Amniotic stem cell (primary cell): ENCODE measurements around the gene RAB11FIP4.
"Not testable (repeated sequence)": the region's sequence is repeated elsewhere in the genome, so short reads cannot be mapped to it uniquely, and the experiment has no call there.

ENCODE experiments used
- DNase-seq: peaks from one replicate; lab custom pipeline; 2025; lab: John Stamatoyannopoulos, UW

The RAB11FIP4 gene

DNA sequence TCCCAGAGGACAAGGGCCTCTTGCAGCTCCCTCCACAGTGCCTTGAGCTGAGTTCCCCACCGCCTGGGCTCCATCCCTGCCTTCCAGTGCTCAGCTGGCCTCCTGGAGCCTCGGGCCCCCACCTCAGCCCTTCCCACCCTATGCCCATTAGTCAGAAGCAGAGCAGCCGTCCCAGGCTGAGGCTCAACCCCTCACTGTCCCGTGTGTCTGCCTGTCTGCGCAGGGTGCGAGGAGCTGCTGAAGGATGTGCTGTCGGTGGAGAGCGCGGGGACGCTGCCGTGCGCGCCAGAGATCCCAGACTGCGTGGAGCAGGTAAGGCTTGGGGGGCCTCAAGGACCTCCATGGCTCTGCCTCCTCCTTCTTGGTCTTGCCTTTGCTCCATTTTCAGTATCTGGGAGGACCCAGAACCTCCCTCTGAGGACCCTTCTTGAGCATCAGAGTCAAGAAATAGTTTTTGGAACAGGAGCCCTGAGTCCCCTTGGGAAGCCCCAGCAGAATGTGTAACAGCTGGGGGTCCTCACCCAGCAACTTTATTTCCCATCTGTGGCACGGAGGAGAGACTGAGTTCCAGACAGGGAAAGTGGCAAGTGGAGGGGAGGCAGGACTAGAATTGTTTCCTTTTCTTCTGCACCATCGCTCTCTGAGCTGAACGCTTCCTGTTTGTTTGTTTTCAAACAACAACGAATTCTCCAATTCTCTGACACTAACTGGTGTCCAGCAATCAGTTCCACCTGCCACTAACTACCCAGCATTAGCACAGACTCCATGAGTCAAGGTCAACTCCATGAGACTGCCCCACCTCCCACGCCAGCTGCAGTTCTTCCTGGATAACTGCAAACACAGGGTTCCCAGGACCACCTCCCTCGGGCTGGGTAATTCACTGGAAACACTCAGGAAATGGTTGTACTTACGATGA, 42.6 kb downstream of the RAB11FIP4 start:
- DNase-seq, result no peak

DNA sequence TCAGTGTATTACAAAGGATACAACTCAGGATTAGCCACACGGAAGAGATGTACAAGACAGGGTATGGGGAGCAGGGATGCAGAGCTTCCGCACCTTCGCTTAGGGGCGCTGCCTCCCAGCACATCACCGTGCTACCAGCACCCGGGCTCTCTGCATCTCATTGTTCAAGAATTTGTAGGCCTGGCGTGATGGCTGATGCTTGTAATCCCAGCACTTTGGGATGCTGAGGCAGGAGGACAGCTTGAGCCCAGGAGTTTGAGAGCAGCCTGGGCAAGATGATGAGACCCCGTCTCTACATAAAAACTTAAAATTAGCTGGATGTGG, 43.2 kb downstream of the RAB11FIP4 start:
- DNase-seq, result no peak

DNA sequence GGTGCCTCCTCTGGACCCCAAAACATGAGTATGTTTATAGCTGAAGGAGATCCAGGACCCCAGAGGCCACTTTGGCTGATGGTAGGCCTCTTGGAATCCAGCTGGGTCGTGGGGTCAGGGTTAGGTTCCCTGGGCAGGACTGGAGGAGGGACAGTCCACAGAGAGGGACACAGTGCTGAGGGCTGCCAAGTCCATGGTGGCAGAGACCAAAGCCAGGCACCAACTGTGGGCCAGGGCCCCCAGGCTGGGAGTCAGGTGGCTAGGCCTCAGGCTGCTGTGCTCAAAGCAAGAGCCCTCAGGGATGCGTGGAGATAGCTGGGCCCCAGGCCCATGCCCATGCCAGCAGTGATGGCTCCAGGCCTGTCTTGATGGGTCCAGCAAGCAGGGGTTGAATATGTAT, 44.1 kb downstream of the RAB11FIP4 start:
- DNase-seq, result no peak

DNA sequence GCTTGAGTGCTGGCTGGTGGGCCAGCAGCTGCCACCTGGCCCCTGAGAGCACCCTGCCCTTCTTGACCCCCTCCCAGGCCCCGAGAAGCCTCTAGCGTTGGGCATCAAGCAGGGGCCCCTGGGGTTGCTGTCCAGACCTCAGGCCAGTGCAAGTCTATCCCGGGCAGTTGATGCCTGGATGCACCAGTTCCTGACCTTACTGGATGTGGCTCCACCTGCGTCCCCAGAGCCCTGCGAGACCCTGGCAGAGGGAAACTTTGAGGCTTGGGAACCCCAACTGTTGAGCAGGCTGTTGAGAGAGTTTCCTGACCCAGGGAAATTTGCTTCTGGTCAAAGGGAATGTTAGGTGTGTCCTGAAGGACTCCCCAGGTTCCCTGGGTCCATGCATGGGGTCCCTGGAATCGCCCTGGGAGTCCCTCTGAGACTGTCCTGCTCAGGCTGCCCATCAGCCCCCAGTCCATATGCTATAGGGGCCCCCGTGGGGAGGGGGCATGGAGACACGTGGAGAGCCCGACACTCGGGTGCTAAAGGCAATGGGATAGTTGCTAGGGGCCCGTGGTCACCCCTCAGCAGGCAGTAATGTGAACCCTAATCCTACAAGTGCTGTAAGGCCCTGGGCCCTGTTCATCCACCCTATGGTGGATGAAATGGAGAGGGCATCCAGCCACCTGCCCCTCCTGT, 46.4 kb downstream of the RAB11FIP4 start:
- DNase-seq, result no peak

DNA sequence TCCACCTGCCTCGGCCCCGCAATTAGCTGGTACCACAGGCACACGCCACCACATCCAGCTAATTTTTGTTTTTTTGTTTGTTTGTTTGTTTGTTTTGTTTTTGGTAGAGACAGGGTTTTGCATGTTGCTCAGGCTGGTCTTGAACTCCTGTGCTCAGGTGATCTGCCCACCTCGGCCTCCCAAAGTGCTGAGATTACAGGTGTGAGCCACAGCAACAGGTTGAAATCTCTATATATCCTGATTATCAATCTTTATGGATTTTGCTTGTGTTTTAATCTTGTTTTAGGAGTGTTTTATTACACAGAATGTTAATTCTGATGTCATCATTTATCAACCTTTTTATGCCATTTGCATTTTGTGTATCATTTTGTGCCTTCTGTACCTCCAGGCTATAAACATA, 48.2 kb downstream of the RAB11FIP4 start:
- no peak for DNase-seq

DNA sequence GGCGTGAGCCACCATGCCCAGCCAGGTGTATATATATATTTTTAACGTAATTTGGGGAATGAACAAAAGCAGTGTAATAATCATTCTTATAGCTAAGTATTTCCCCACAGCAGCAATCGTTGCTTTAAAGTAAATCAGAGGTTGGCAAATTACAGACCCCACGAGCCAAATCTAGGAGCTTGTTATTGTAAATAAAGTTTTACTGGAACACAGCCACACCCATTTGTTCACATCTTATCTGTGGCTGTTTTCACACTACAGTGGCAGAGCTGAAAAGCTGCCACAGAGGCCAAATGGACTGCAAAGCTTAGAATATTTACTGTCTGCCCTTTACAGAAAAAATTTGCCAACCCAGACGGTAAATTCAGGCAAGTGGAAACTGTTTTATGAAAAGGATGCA, 50.8 kb downstream of the RAB11FIP4 start:
- DNase-seq, result no peak

DNA sequence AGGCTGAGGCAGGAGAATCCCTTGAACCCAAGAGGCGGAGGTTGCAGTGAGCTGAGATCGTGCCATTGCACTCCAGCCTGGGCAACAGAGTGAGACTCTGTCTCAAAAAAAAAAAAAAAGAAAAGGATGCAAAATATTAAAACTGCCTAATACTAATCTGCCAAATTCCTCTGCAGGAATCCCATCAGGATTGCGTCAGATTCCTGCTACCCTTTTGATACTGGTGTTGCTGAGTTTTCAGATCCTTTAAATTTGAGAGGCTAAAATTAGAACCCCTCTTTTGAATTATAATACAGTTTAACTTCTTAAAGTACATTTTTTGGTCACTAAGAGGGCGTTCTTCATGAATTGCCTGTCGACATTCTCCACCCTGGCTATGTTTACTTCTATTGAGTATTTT, 51.4 kb downstream of the RAB11FIP4 start:
- not testable (repeated sequence) for DNase-seq

DNA sequence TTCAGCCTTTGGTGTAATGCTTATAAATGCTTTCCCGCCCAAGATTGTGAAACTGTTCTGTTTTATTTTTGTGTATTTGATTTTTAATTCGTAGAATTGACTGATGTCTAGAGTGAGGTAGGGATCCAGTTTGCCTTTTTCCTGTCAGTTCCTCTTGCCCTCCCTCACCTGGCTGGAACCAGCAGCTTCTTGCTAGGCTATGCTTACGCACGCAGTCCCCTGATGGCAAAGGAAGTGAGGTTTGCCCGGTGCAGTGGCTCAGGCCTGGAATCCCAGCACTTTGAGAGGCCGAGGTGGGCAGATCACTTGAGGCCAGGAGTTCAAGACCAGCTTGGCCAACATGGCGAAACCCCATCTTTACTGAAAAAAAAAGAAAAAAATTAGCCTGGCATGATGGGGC, 51.9 kb downstream of the RAB11FIP4 start:
- no peak for DNase-seq

DNA sequence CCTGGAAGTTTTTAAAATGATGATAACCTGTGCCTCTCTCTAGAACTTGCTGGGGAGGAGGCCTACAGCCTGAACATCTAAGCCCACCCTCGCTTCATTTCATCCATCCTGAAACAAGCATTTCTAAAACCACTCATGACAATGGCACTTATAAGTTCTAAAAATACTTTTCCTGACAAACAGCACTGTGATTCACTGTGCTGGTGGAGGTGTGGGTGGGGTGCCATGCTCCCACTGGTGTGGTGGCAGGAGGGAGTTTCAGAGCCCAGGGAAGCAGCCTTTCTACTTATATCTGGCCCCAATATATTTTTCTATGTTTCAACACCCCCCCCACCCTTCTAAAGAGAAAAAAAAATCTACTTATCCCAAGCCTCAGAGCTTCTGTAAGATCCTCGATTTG, 52.6 kb downstream of the RAB11FIP4 start:
- no peak for DNase-seq

DNA sequence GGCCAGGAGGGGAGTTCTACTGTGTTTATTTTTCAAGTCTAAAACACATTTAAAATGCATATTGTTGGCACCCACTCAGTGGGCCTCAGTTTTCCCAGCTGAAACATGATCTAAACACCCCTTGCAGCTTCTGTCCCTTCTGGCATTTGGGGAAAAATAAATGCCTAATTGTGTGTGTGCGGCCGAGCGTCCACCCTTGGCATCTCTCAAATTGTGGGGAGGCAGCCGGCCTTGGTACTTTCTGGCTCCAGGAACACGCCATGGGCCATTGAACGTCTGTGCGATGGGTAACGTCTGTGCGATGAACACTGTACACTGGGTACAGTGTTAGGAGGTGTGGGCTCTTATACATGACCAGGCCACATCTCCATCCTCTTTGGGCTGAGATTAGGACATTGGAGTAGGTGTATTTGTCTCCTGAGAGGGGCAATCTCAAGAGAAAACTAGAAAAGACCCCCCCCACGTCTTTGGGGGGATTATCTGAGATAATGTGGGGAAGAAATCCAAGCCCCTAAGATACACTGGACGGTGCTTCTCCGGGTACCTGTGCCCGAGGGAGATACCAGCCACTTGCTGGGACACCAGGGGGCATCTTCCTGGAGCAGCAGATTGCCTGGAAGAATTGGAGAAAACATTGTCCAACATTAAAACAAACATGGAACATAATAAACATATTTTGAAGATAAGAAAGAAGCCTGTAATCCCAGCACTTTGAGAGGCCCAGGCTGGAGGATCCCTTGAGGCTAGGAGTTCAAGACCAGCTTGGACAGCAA, 54.9 kb downstream of the RAB11FIP4 start:
- no peak for DNase-seq

DNA sequence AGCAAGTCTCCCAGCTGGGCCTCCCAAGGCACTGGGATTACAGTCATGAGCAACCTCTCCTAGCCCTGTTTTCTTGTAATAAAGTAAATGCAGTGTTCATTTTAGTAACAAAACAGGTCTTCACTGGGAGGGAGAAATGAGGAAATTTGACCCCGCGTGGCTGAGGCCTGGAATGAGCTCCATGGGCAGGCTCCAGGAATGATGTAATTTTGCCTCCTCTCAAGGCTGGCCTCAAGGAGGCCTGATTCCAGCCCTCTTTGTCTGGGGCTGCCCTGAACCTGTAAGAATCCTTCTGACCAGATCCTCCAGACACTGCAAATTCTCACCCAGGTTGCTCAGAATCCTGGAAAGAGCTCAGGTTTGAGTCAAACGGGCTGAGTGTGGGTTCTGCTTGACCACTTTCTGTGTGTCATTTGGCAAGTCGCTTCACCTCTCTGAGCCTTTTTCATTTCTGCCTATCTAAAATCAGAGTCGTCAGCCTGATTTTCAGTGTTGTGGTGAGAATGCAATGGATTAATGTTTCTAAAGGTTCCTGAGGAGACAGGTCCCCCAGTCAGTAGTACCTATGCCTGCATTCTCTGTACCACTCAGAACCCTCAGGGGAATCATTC, 57.1 kb downstream of the RAB11FIP4 start:
- DNase-seq, result no peak

DNA sequence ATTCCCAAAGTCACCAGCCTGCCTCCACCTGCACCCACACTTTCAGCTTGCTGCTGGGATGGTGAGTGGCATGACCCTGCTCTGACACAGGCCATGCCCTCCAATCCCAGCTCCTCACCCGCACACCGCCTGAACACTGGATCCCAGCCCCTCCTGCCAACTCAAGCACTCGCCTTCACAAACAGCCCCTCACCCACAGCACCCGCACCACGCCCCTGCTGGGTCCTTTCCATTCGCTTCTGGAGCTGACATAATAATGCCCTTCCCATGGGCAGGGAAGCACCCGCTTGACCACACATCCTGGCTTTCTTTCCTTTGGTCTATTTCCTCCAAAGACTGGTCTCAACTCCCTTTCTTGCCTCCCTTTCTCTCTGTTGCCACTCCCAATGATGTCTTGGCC, 57.6 kb downstream of the RAB11FIP4 start:
- no peak for DNase-seq

DNA sequence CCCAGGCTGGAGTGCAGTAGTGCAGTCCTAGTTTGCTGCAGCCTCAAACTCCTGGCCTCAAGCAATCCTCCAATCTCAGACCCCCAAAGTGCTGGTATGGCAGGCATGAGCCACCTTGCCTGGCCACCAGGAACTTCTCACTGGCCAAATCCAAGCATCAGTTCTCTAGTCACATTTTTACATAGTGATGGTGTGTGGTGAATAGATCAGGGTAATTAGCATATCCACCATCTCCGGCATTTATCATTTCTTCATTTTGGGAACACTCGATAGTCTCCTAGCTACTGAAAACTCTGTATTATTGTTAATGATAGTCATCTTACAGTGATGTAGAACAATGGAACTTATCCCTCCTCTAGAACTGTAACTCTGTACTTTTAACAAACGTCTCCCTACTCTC, 58.3 kb downstream of the RAB11FIP4 start:
- no peak for DNase-seq

DNA sequence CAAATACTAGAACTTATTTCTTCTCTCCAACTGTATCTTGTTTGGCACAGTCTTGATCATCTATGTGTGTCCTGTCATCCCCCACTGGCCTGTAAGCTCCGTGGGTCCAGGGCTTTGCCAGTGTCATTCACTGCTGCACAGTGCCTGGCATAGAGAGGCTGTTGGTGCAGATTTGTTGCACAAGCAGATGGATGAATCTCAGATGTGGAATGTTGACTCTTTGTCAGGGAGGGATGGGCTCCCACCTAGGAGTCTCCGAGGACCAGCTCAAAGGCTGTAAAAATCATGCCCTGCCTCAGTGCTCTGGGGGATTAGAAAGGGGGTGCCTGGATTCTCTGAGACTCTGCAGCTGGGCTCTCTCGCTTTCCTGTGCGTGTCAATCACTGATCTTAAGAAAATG, 60.6 kb downstream of the RAB11FIP4 start:
- DNase-seq, result no peak

DNA sequence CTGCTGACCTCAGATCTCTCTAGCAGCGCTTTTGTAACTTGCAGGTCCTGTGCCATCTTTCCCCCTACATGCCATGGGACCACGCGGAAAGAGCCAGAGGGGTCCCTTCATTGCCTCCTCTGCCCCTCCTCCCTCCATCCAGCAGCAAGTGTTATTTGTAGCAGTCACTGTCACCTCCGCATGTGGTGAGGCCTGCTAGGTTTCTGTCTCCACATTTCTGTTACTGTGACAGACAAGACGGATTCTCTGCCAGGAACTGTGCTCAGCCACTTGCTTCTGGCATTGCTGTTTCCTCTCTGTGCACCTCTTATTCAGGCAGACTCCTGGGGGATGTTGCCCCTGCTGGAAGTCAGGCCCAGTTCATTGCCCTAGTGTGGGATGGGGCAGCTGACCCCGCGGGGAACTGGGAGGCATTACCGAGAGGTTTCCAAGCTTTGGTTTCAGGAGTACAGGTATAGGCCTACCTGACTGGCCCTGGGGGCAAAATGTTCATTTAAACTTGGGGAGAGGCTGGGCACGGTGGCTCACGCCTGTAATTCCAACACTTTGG, 61.2 kb downstream of the RAB11FIP4 start:
- no peak for DNase-seq

DNA sequence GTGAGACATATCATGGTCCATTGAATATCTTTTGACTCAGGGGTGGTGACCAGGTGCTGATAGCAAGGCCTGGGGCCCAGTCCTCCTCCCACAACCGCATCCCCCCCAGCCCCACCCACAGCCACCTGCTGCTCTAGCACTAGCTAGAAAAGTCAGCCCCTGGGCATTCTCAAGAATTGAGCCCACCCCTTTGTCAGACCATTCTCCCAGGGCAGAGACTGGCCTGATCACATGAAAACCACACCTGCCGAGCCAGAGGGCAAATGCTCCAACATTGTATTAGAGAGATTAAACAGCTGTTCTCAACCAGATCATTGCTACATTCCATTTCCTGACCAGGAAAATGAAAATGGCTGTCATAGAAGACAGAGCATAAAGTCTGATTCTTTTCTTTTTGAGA, 62.4 kb downstream of the RAB11FIP4 start:
- DNase-seq, result no peak

DNA sequence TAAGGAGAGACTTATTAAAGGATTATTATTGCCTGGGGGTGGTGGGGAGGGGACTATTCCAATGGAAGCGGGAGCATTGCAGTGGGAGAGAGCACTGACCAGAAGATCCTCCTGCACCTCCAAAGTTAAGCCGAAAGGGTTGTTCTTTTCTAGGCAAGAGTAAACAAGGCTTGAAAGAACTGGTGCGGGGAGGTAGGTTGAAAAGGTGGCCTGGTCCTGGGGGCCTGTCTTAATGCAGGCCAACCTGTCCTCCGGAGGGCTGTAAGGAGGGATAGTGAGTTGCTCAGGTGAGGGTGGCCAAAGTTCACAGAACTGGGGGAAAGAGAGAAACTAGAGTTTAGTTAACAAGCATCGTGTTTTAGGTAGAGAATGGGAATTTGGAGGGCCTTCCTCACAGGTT, 65.3 kb downstream of the RAB11FIP4 start:
- no peak for DNase-seq

DNA sequence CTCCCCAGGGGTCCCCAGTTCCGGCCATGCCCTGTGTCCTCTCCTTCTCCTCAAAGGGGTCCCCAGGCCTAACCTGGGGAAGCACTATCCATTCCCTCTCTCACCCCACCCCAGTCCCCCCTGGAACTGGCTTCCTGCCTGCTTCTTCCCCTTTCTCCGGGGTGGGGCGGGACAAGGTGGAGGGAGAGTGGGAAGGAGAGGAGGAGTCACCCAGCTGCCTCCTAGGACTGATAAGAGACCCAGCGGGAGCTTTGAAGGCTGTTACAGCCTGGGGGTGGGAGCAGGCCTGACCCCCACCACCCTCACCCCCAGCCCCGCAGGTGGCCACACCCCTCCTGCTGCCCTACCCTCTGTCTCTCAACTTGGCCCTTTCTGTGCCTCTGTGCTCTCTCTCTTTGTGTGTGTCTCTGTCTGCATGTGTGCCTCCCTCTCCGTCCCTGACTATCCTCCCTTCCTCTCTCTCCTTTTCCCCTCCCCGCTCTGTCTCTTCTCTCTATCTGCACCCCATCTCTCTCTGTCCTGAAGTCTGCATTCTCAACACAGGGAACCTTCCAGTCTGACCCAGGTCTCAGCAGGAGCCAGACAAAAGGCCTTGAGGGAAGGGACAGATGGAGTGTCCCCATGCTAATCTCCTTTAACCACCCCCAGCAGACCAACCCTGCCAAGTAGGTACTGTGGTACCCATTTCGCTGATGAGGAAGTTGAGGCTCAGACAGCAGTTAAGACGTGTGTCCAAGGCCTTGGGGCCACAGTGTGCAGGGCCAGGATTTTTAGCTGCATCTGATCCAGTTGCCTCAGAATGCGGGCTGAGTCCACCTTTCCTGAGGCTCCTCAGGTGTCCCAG, 66.1 kb downstream of the RAB11FIP4 start:
- DNase-seq, result no peak

DNA sequence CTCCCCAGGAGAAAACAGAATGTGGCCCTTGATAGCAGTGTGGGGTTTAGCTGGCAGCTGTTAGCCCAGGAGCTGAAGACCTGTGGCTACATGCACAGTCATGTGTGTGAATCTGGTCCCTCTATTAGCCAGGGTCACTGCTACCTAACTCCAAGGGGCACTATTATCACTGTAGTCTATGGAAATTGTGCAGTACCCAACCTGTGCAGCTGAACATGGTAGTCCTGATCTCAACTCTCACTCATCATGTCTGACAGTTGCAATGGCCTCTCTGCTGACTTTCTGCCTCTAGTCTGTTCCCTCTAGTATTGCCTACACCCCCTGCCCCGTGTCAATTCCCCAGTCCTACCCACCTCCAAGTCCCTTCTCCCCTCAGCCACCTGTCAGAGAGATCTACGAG, 67.4 kb downstream of the RAB11FIP4 start:
- no peak for DNase-seq

DNA sequence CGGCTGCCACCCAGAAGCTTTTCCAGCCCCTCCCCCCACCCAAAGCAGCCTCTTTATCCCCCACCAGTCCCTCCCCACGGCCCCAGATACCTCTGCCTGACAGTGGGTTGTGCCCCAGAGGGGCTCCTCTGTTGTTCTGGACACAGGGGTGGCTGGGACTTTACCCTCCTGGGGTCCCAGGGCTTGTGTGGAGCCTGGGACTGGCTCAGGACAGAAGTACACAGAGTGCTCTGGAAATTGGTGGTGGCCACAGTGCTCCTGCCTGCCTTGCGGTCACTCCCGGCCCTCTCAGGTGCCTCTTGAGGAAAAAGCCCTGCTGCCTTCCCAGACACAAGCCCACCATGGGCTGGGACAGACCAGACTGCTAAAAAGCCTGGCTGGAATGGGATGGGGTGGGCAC, 68.2 kb downstream of the RAB11FIP4 start:
- no peak for DNase-seq

DNA sequence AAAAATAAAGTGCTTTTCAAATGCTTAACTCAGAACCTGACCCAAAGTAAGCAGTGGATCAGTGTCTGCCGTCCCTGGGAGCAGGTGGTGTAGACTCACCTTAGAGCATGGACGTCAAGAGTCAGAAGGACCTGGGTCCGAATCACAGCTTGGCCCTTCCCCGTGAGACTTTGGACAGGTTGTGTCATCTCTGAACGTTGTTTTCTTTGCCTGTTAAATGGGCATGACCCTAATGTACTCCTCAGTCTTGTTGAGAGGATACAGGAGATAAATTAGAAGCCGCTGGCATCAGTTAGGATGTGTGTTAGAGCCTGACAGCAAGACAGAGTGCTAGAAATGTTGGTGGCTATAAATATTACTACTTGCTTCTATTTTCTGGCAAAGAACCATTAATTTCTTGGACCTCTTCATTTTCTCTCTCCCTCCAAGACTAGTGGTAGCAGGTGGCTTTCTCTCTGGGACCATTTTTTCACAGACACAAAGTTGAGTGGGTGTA, 68.8 kb downstream of the RAB11FIP4 start:
- no peak for DNase-seq
